IMR-90 (cell line): Measurements from ENCODE around the gene PDLIM4. TPM values are rescaled to one million over a fixed set of nuclear protein-coding genes. Genes with fewer than 3 reads are reported as not detected.

Experiments used
- ATAC-seq: fragments of 200-7000 bp; cut with Tn5 transposase; 2 replicates; pipeline ENCODE4 v1.9.1; 2020; ENCODE audit warnings: low read depth, mild to moderate bottlenecking, moderate library complexity
- BruUV-seq: library from RNA; stranded (reverse); fragments of 400-500 nt; replicated peaks from 2 replicates; lab custom pipeline; 2021; lab: Mats Ljungman, UMichigan
- CTCF ChIA-PET: fragments of 300-600 bp; formaldehyde crosslinking; extraction: SDS; loops from one replicate; lab custom pipeline; 2021; ENCODE audit warnings: antibody characterized with exemption; lab: Yijun Ruan, JAX
- POLR2A ChIA-PET: fragments of 300-600 bp; sonication (Branson Sonifier 250); formaldehyde crosslinking; loops from one replicate; lab custom pipeline; 2022; ENCODE audit warnings: antibody characterized with exemption; ENCODE audit not compliant: unreplicated experiment; lab: Charles Lee
- DNase-seq: peaks from one replicate; pipeline ENCODE4 v3.0.0; 2013
- H2AFZ ChIP-seq: replicated peaks from 2 replicates; pipeline ENCODE3; 2013; ENCODE audit warnings: low read length, mild to moderate bottlenecking; ENCODE audit not compliant: poor library complexity
- H2AK5ac ChIP-seq: 2 replicates; pipeline ENCODE4 v1.6.1; 2013; ENCODE audit warnings: low read depth, low read length, inconsistent platforms
- H2AK9ac ChIP-seq: replicated peaks from 2 replicates; pipeline ENCODE3; 2013; ENCODE audit warnings: mild to moderate bottlenecking, low read depth, low read length, moderate library complexity; ENCODE audit not compliant: poor library complexity
- H2BK120ac ChIP-seq: 2 replicates; pipeline ENCODE4 v1.6.1; 2013; ENCODE audit warnings: low read depth, low read length, inconsistent platforms
- H2BK15ac ChIP-seq: 3 replicates; pipeline ENCODE4 v1.6.1; 2013; ENCODE audit warnings: low read depth, low read length, inconsistent platforms
- H2BK20ac ChIP-seq: 2 replicates; pipeline ENCODE4 v1.6.1; 2013; ENCODE audit warnings: low read depth, mild to moderate bottlenecking, inconsistent platforms, low read length, moderate library complexity
- H2BK5ac ChIP-seq: 2 replicates; pipeline ENCODE4 v1.6.1; 2013; ENCODE audit warnings: mild to moderate bottlenecking, low read depth, low read length, inconsistent platforms; ENCODE audit not compliant: poor library complexity, severe bottlenecking
- H3K14ac ChIP-seq: replicated peaks from 2 replicates; pipeline ENCODE4 v1.6.1; 2013; ENCODE audit warnings: low read depth, low read length, inconsistent platforms
- H3K18ac ChIP-seq: 2 replicates; pipeline ENCODE4 v1.6.1; 2013; ENCODE audit warnings: low read depth, low read length, control low read depth
- H3K23ac ChIP-seq: 2 replicates; pipeline ENCODE4 v1.6.1; 2013; ENCODE audit warnings: low read depth, low read length, inconsistent platforms
- H3K27ac ChIP-seq: 2 replicates; pipeline ENCODE4 v1.5.1; 2013; ENCODE audit warnings: mild to moderate bottlenecking, control low read depth, low read length; ENCODE audit not compliant: insufficient read depth
- H3K27me3 ChIP-seq: 2 replicates; pipeline ENCODE4 v1.6.1; 2013; ENCODE audit warnings: low read length; ENCODE audit not compliant: control insufficient read depth, insufficient read depth
- H3K36me3 ChIP-seq: 2 replicates; pipeline ENCODE4 v1.6.1; 2013; ENCODE audit warnings: low read length, mixed read lengths; ENCODE audit not compliant: control insufficient read depth, insufficient read depth
- H3K4ac ChIP-seq: 2 replicates; pipeline ENCODE4 v1.6.1; 2013; ENCODE audit warnings: low read depth, low read length, inconsistent platforms
- H3K4me1 ChIP-seq: 2 replicates; pipeline ENCODE4 v1.6.1; 2013; ENCODE audit warnings: low read length, mixed read lengths; ENCODE audit not compliant: control insufficient read depth, insufficient read depth
- H3K4me2 ChIP-seq: 2 replicates; pipeline ENCODE4 v1.6.1; 2013; ENCODE audit warnings: low read depth, mild to moderate bottlenecking, control low read depth, low read length, moderate library complexity
- H3K4me3 ChIP-seq: 2 replicates; pipeline ENCODE4 v1.5.1; 2013; ENCODE audit warnings: low read depth, mild to moderate bottlenecking, control low read depth, low read length, moderate library complexity; ENCODE audit not compliant: insufficient read depth
- H3K56ac ChIP-seq: 2 replicates; pipeline ENCODE4 v1.6.1; 2013; ENCODE audit warnings: low read length, inconsistent platforms; ENCODE audit not compliant: insufficient read depth; ENCODE audit errors: extremely low read depth
- H3K79me1 ChIP-seq, 2 experiments: 2 replicates each; pipeline ENCODE4 v1.6.1; 2013; ENCODE audit warnings: low read length in 2 of 2, inconsistent platforms in 1 of 2, low read depth in 1 of 2
- H3K9ac ChIP-seq: 2 replicates; pipeline ENCODE4 v1.6.1; 2013; ENCODE audit warnings: low read depth, low read length, control low read depth
- H3K9me1 ChIP-seq: 2 replicates; pipeline ENCODE4 v1.6.1; 2013; ENCODE audit warnings: low read length, inconsistent platforms; ENCODE audit not compliant: insufficient read depth
- H3K9me3 ChIP-seq: 2 replicates; pipeline ENCODE4 v1.6.1; 2013; ENCODE audit warnings: low read length; ENCODE audit not compliant: control insufficient read depth, insufficient read depth
- H4K20me1 ChIP-seq: 2 replicates; pipeline ENCODE4 v1.6.1; 2013; ENCODE audit warnings: low read length, inconsistent platforms; ENCODE audit not compliant: insufficient read depth
- H4K5ac ChIP-seq: 2 replicates; pipeline ENCODE4 v1.6.1; 2013; ENCODE audit warnings: mild to moderate bottlenecking, low read depth, low read length, control low read depth
- H4K8ac ChIP-seq, 2 experiments: 2 replicates each; pipeline ENCODE4 v1.6.1; 2013; ENCODE audit warnings: low read depth in 2 of 2, low read length in 2 of 2, control low read depth in 1 of 2, inconsistent platforms in 1 of 2
- H4K91ac ChIP-seq: 2 replicates; pipeline ENCODE4 v1.6.1; 2013; ENCODE audit warnings: low read depth, low read length, inconsistent platforms; ENCODE audit not compliant: insufficient read depth
- ELK1 ChIP-seq: fragments of 150-350 bp; IDR thresholded peaks from 2 replicates; pipeline ENCODE4 v1.6.1; 2016; ENCODE audit warnings: low read depth, mild to moderate bottlenecking, low read length, moderate library complexity, borderline replicate concordance
- MAZ ChIP-seq: IDR thresholded peaks from 2 replicates; pipeline ENCODE4 v1.6.1; 2012; ENCODE audit warnings: low read depth, mild to moderate bottlenecking, low read length, improper control_type of control experiment, moderate library complexity, borderline replicate concordance
- POLR2A ChIP-seq: IDR thresholded peaks from 2 replicates; pipeline ENCODE4 v1.6.1; 2012; ENCODE audit warnings: mild to moderate bottlenecking, low read depth, low read length
- WGBS, 2 experiments: methylation state at CpG; one replicate each; pipeline versions ENCODE4 v1.1.5 to v1.1.7; 2013; ENCODE audit warnings: missing lambda C conversion rate in 2 of 2; ENCODE audit not compliant: insufficient read length in 1 of 2; ENCODE audit errors: extremely low coverage in 2 of 2; 5-methylcytosine and 5-hydroxymethylcytosine counted together
- dilution Hi-C: fragments of 300-500 bp; cut with HindIII; formaldehyde crosslinking; loops from one replicate; pipeline ENCODE4 v1.14.3; 2018; ENCODE audit warnings: low sequenced_read_pairs; ENCODE audit not compliant: unreplicated experiment
- in situ Hi-C: fragments of 300-500 bp; cut with MboI; formaldehyde crosslinking; loops from 3 replicates; pipeline ENCODE4 v1.14.3; 2019; ENCODE audit warnings: low sequenced_read_pairs, inconsistent platforms, mixed read lengths
- intact Hi-C: fragments of 100-400 bp; cut with micrococcal nuclease; formaldehyde crosslinking; loops from 2 replicates; pipeline ENCODE4 v1.10.0; 2022
- polyA plus RNA-seq, 3 experiments: library from polyadenylated mRNA; depleted of rRNA; stranded (reverse); fragments of >200 nt; gene quantifications; 2 replicates each; pipeline ENCODE4 v1.2.3, GENCODE V29; 2012; ENCODE audit warnings: low replicate concordance in 1 of 3
- total RNA-seq: library from RNA; depleted of rRNA; stranded (reverse); fragments of >200 nt; gene quantifications from 2 replicates; pipeline ENCODE4 v1.2.3, GENCODE V29; 2012

The PDLIM4 gene
- total and polyA plus RNA-seq, 2 of the 4 experiments (the other 2 are of a cell fraction): 61.1 to 214 TPM

DNA sequence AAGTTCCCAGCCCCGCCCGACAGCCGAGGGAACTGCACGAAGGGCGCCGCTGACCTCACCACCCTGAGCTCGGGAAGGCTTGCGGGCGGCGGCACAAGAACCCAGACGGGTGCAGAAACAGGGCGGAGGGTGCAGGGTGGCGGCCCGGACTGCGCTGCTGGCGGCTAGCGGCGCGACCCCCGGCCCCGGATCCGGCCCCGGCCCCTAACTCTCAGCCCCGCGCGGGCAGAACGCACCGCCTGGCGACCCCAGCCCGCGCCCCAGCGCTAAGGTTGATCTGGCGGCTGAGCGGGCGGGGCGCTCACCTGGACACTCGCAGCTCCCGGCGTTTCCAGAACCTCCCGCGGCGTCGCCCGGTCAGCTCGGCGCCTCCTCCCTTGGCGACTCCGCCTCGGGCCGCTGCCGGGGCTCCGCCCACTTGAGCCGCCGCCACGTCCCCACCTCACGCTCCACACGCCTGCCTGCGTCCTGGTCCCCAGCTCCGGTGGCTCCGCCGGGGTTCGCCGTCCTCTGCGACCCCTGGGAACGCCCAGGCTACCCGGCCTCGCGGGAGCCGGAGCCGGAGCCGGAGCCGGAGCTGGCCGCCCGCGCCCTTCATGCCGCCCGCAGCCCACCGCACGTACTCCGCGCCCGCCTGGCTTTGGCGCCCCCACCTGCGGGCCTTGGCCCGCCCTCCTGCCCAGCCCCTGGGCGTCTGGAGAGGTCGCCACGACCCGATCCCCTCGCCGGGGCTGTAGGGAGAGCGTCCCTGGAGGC is 29.8 kb upstream of the PDLIM4 start, which contains the start of gene P4HA2:
Gene P4HA2 (minus strand): TSS at position 369 of the 756 bp plus-strand sequence. CDS start 9,227 bp downstream, outside the sequence.
- peak within 1 kb of the TSS; percentile 91 for H3K23ac ChIP-seq
- H3K4me1 ChIP-seq: peaks cover 27% of the 10 kb centered on the region
- in situ Hi-C loops: no loop called here
- H3K27me3 ChIP-seq: no peaks in the 10 kb centered on the region; the same call in 1 of the 2 replicates
- WGBS, 2 experiments: 0% methylated on average over 41 of the region's 92 CpGs; no CpG with 5 or more reads in 1 of the 2 experiments
- dilution Hi-C loops: no loop called here
- no peaks in the 10 kb centered on the region for H3K36me3 ChIP-seq
- H2BK20ac ChIP-seq: peak within 1 kb of the TSS; percentile 11; the same call in 1 of the 2 replicates
- peak within 1 kb of the TSS; percentile 77 for H4K5ac ChIP-seq
- H2AK9ac ChIP-seq: peak within 1 kb of the TSS; percentile 96
- H4K8ac ChIP-seq: peak within 1 kb of the TSS; percentile 83 to 94
- BruUV-seq: no TSS peak
- ChIA-PET POLR2A (interaction anchor here (0.7 to 1.5 kb wide), 2 partner anchors 11 to 24 kb away, joined by 4 to 6 read pairs; no protein-coding TSS in a partner anchor), CTCF (interaction anchor here (0.6 to 2.1 kb wide), 5 partner anchors 11 to 425 kb away, joined by 3 to 10 read pairs (median 5); no protein-coding TSS in a partner anchor)
- H2BK5ac ChIP-seq: peak within 1 kb of the TSS; percentile 60
- H2BK15ac ChIP-seq: peak within 1 kb of the TSS; percentile 36; the same call in 1 of the 3 replicates
- H3K4me2 ChIP-seq: peak within 1 kb of the TSS; percentile 98
- peak within 1 kb of the TSS; percentile 75 for H3K9ac ChIP-seq
- H3K79me1 ChIP-seq: peaks cover 28 to 46% of the 10 kb centered on the region in 2 experiments
- peak within 1 kb of the TSS; percentile 95 for H2AFZ ChIP-seq
- peaks cover 32% of the 10 kb centered on the region for H4K20me1 ChIP-seq
- no peaks in the 10 kb centered on the region for H3K9me3 ChIP-seq
- H3K18ac ChIP-seq: peak within 1 kb of the TSS; percentile 59
- intact Hi-C loops: no loop called here
- H3K9me1 ChIP-seq: peaks cover 29% of the 10 kb centered on the region
- TF ChIP-seq MAZ: peak; percentile 20; the same call in 1 of the 2 replicates
- TF ChIP-seq POLR2A: peak; percentile 71; the same call in 1 of the 2 replicates
- no peak for TF ChIP-seq ELK1
- peak within 1 kb of the TSS; percentile 84 for H3K4ac ChIP-seq
- peak within 1 kb of the TSS; percentile 42; the same call in 1 of the 2 replicates for H3K56ac ChIP-seq
- peak within 1 kb of the TSS; percentile 99 for H2AK5ac ChIP-seq
- peak within 1 kb of the TSS; percentile 38 for H2BK120ac ChIP-seq
- peak; percentile 88 for ATAC-seq
- DNase-seq: peak; percentile 65
- H3K27ac ChIP-seq: peak within 1 kb of the TSS; percentile 61
- peak within 1 kb of the TSS; percentile 87 for H3K14ac ChIP-seq
- H3K4me3 ChIP-seq: peak within 1 kb of the TSS; percentile 61
- H4K91ac ChIP-seq: peak within 1 kb of the TSS; percentile 71
